Aorta (tissue), 5 donors: Measurements from ENCODE around the gene ZBED4. TPM values are rescaled to one million over a fixed set of nuclear protein-coding genes. Genes with fewer than 3 reads are reported as not detected.
"Not testable (repeated sequence)": the region's sequence is repeated elsewhere in the genome, so short reads cannot be mapped to it uniquely, and the experiment has no call there.

Experiments used
- ATAC-seq: fragments of 200-7000 bp; cut with Tn5 transposase; one replicate; pipeline ENCODE4 v1.9.1; 2022; ENCODE audit warnings: moderate library complexity; ENCODE audit not compliant: low FRiP score
- DNase-seq, 2 donors: peaks; one replicate each; pipeline ENCODE4 v3.0.0-alpha.2; 2020
- H3K27ac ChIP-seq, 2 donors: one replicate each; pipeline ENCODE4 v1.5.1; 2013; ENCODE audit warnings: low read length in 2 of 2, mild to moderate bottlenecking in 2 of 2, moderate library complexity in 2 of 2, control low read depth in 1 of 2, inconsistent platforms in 1 of 2, low read depth in 1 of 2
- H3K27me3 ChIP-seq, 2 donors: one replicate each; pipeline ENCODE4 v1.6.1; 2013; ENCODE audit warnings: control low read depth in 1 of 2, low read length in 1 of 2, mild to moderate bottlenecking in 1 of 2, moderate library complexity in 1 of 2; ENCODE audit not compliant: insufficient read depth in 2 of 2, control insufficient read depth in 1 of 2
- H3K36me3 ChIP-seq, 2 donors: one replicate each; pipeline ENCODE4 v1.6.1; 2013; ENCODE audit warnings: control low read depth in 1 of 2, low read length in 1 of 2, mild to moderate bottlenecking in 1 of 2; ENCODE audit not compliant: insufficient read depth in 2 of 2, control insufficient read depth in 1 of 2
- H3K4me1 ChIP-seq, 2 donors: one replicate each; pipeline ENCODE4 v1.6.1; 2013; ENCODE audit warnings: low read length in 2 of 2, control low read depth in 1 of 2, mild to moderate bottlenecking in 1 of 2, moderate library complexity in 1 of 2; ENCODE audit not compliant: insufficient read depth in 2 of 2, control insufficient read depth in 1 of 2
- H3K4me3 ChIP-seq, 2 donors: one replicate each; pipeline ENCODE4 v1.5.1; 2013; ENCODE audit warnings: low read length in 2 of 2, control low read depth in 1 of 2, mild to moderate bottlenecking in 1 of 2
- H3K9me3 ChIP-seq: one replicate; pipeline ENCODE4 v1.6.1; 2013; ENCODE audit warnings: mild to moderate bottlenecking, low read length; ENCODE audit not compliant: control insufficient read depth
- WGBS, 2 donors: extraction: QIAGEN DNeasy Blood & Tissue Kit; methylation state at CpG; one replicate each; pipeline ENCODE4 v1.1.7; 2013; 5-methylcytosine and 5-hydroxymethylcytosine counted together
- intact Hi-C, 2 donors: fragments of 100-400 bp; cut with DNase I; formaldehyde crosslinking; loops; one replicate each; pipeline versions ENCODE4 v1.14.2 to v1.15.0; 2022
- polyA plus RNA-seq, 2 donors: library from polyadenylated mRNA; stranded (reverse); fragments of 200-250 nt; gene quantifications; one replicate each; pipeline ENCODE4 v1.2.3, GENCODE V29; 2013
- total RNA-seq, 2 donors: library from RNA; stranded (reverse); fragmentation: NEBNext Ultra II Directional; extraction: Animal tissue kit (Norgen Biotek cat#: 25700); gene quantifications; one replicate each; pipeline ENCODE4 v1.2.1, GENCODE V29; 2021
- donor health status: healthy with polysubstance abuse.
- donor health status: Bipolar disorder and iron deficiency.
- donor health status: DM: no; HTN: no; CAD: no.
- donor health status: DM: no; HTN: no; CAD: no.
- donor health status: DM: yes; HTN: yes; CAD: no.

ZBED4 gene
- total and polyA plus RNA-seq, 4 donors: 1.3 to 9.7 (median 5.3) TPM

DNA sequence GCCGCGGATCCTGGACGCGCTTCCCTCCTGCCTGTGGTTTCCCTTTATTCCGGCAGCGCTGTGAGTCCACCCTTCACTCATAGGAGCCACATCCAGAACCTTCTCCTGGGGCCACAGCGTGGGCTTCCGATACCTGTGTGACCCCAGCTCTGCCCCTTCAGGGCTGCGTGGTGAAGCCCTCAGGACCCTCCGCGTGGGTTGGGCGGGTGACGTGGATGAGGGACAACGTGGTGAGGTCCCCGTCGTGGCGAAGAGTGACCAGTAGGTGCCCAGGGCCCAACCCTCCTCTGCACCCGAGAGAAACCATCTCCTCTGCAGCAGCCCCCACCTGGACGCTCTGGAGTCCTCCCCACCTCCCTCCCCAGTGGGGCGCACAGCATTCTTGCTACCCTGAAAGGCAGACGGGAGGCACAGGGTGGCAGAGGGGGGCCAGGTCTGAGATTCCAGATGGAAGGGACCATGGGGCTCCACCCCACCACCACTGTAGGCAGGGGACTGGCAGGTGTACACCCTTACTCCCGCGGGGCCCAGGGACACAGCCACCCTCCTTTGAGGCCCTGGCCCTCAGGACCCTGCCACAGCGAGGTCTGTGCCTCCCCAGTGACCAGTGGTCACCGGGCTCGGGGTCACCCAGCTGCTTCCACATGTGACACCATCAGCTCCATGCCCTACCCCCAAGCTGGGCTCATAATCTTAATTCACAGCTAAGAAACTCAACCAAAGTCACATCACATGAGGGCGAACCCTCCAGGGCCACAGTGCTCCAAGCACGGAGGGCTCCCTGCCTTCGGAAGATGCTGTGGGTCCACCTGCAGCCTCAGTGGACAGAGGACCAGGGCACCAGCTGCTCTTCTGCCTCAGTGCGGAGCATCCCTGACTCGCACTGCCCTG, 3.4 kb upstream of the ZBED4 start:
- Histone ChIP-seq H3K4me3 (no peak overlapping the region), H3K27ac (no peak overlapping the region), H3K27me3 (no peaks in the 10 kb centered on the region), H3K36me3 (no peaks in the 10 kb centered on the region), H3K4me1 (no peaks in the 10 kb centered on the region), H3K9me3 (no peaks in the 10 kb centered on the region)
- 50 to 51% methylated on average over 31 of the region's 31 CpGs for WGBS, 2 donors
- no peak for ATAC-seq
- intact Hi-C loops: no loop called here
- peak in 1 of 2 donors; percentile 70 for DNase-seq

DNA sequence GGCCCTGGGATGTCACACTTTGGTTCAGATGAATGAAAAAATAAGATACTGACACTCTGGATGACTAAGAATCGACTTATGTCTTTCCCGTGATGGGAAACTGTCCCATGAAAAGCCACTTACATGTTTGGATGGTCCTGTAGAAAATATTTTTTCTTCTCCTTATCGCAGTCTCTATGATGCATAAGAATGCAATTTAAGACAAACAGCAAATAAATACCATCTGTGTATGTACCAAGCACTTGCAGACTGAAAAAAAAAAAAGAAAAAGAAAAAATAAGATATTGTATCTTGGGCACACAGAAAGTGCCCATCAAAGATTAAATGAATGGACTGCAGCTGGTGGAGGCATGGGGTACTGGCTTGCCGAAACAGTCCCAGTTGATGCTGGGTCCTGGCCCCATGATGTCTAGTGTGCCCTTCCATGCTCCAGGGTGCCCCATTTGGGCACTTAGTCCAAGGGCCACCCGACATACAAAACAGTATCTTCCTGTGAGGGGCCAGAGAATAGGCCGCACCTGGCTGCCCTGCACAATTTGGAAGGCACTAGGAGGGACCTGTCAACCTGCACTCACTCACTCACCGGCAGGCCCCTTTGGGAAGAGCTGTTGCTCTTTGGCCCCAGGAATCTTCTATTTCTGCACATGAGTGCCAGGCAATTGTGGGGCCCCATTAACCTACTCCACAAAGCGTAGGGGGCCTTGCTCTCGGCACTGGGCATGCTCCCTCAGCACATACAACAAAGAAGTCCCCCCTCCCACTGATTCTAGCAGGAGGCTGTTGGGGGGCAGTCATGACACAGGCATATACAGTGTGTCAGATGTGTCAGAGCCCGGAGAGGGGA, 2.5 kb upstream of the ZBED4 start:
- WGBS, 2 donors: 85 to 89% methylated on average over 10 of the region's 10 CpGs
- H3K27me3 ChIP-seq: no peaks in the 10 kb centered on the region
- H3K27ac ChIP-seq: no peak overlapping the region
- DNase-seq (peak in 1 of 2 donors; percentile 48), ATAC-seq (no peak)
- H3K4me1 ChIP-seq: no peaks in the 10 kb centered on the region
- intact Hi-C loops: no loop called here
- H3K36me3 ChIP-seq: no peaks in the 10 kb centered on the region
- H3K4me3 ChIP-seq: no peak overlapping the region
- no peaks in the 10 kb centered on the region for H3K9me3 ChIP-seq

GRCh38 chr22:49852568-49852897, 1.1 kb upstream of the ZBED4 start:
- WGBS, 2 donors: 46 to 49% methylated on average over 13 of the region's 13 CpGs
- H3K4me3 ChIP-seq: peak overlapping the region; percentile 12 to 76
- H3K4me1 ChIP-seq, ATAC-seq, DNase-seq, H3K27me3 ChIP-seq, H3K27ac ChIP-seq, H3K9me3 ChIP-seq, H3K36me3 ChIP-seq, intact Hi-C loops: not testable (repeated sequence)

GRCh38 chr22:49853981-49854831, 562 bp downstream of the ZBED4 start:
- no peak for ATAC-seq
- Histone ChIP-seq H3K36me3 (no peaks in the 10 kb centered on the region), H3K27ac (no peak overlapping the region), H3K9me3 (no peaks in the 10 kb centered on the region), H3K27me3 (no peaks in the 10 kb centered on the region), H3K4me3 (peak overlapping the region; percentile 72 to 85), H3K4me1 (no peaks in the 10 kb centered on the region)
- DNase-seq: peak; percentile 56 to 79
- intact Hi-C loops: loop anchor here in 1 of 2 donors (1.0 kb wide), 1 partner anchor 64 kb away; the partner anchor contains the start of genes ALG12 and CRELD2
- WGBS, 2 donors: 1% methylated on average over 50 to 101 of the region's 101 CpGs

DNA sequence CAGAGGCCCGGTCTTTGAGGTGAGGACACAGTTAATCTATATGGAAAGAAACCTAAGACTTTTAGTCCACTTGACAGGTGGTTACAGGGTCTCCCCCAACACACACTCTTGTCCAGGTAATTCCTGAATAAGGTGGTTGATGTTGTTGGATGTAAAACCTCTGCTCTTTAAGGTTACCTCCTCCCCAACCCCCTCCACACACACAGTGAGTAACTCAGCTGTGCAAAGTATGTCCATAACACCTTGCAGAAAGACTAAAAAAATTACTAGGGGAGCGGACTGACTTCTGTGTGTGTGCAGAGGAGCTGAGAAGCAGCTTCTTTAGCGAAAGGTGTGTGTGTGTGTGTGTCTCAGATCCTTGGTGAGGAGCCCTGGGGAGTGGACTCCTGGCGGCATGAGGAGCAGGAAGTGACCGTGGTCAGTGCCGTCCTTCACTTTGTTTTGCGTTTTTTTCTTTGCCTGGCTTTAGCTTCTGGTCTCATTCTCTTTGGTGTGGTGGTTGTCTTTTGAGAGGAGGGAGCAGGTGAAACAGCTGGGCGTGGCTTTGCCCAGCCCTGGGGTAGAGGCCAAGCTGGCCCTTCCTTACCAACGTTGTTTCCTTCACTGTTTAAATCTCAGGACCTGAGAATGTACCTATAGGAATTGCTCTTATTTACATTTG, 1.7 kb downstream of the ZBED4 start:
- no peaks in the 10 kb centered on the region for H3K9me3 ChIP-seq
- H3K36me3 ChIP-seq: no peaks in the 10 kb centered on the region
- WGBS, 2 donors: 53 to 58% methylated on average over 9 of the region's 9 CpGs
- H3K27me3 ChIP-seq: no peaks in the 10 kb centered on the region
- H3K27ac ChIP-seq: no peak overlapping the region
- DNase-seq (peak in 1 of 2 donors; percentile 9), ATAC-seq (no peak)
- no peak overlapping the region for H3K4me3 ChIP-seq
- H3K4me1 ChIP-seq: no peaks in the 10 kb centered on the region
- intact Hi-C loops: loop anchor here in 1 of 2 donors (5.0 kb wide), 1 partner anchor 62 kb away; the partner anchor contains the start of genes ALG12 and CRELD2

- Histone ChIP-seq H3K27ac (no peak overlapping the region), H3K9me3 (no peaks in the 10 kb centered on the region), H3K4me1 (no peaks in the 10 kb centered on the region), H3K4me3 (no peak overlapping the region), H3K27me3 (no peaks in the 10 kb centered on the region), H3K36me3 (no peaks in the 10 kb centered on the region)
- intact Hi-C loops: loop anchor here in 1 of 2 donors (5.0 kb wide), 1 partner anchor 61 kb away; the partner anchor contains the start of genes ALG12 and CRELD2
- WGBS, 2 donors: 88 to 91% methylated on average over 12 to 19 of the region's 23 CpGs
- DNase-seq (peak in 1 of 2 donors; percentile 57), ATAC-seq (no peak)
These were observed 2.7 kb downstream of the ZBED4 start for GRCh38 chr22:49856343-49856742.

- Histone ChIP-seq H3K27ac (no peak overlapping the region), H3K9me3 (no peaks in the 10 kb centered on the region), H3K4me3 (no peak overlapping the region), H3K4me1 (no peaks in the 10 kb centered on the region), H3K36me3 (no peaks in the 10 kb centered on the region), H3K27me3 (no peaks in the 10 kb centered on the region)
- peak in 1 of 2 donors; percentile 69 for DNase-seq
- intact Hi-C loops: loop anchor here in 1 of 2 donors (5.0 kb wide), 1 partner anchor 60 kb away; the partner anchor contains the start of genes ALG12 and CRELD2
- ATAC-seq: no peak
- WGBS, 2 donors: 86 to 89% methylated on average over 28 to 31 of the region's 31 CpGs
These were observed 3.3 kb downstream of the ZBED4 start for GRCh38 chr22:49856766-49857618.
